ENCODE measurements around the gene DTHD1.

The DTHD1 gene

DNA sequence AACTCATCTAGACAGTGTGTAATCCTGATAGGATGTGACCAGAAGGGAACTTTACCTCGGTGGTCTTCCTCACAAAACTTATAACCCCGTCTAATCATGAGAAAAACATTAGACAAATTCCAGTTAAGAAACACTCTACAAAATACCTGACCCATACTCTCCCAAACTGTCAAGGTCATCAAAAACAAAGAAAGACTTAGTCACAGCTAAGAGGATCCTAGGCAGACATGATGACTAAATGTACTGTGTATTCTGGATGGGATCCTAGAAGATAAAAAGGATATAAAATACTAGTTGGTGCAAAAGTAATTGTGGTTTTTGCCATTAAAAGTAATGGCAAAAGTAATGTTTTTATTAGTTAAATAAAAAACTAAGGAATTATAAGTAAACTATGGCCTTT is 81.6 kb downstream of the DTHD1 start:
- WGBS: 66% methylated on average over 2 of the region's 2 CpGs
- Histone ChIP-seq H2BK12ac (ENCODE audit: low read length in 2 of 2) (no peak overlapping the region), H3K4ac (ENCODE audit: low read depth in 1 of 2, low read length in 2 of 2) (no peak overlapping the region), H2BK5ac (ENCODE audit: low read depth, low read length, poor library complexity, severe bottlenecking) (no peak overlapping the region), H3K9ac (ENCODE audit: low read length) (no peak overlapping the region), H3K36me3 (ENCODE audit: control insufficient read depth in 1 of 2, insufficient read depth in 2 of 2, low read depth in 1 of 2, low read length in 2 of 2) (no peaks in the 10 kb centered on the region), H3K23ac (ENCODE audit: low read length in 2 of 2) (no peak overlapping the region), H2AK5ac (ENCODE audit: low read length, severe bottlenecking) (no peak overlapping the region), H3K4me3 (ENCODE audit: insufficient read depth in 1 of 2, low read depth in 1 of 2, low read length in 2 of 2) (no peak overlapping the region), H3K27ac (ENCODE audit: low read length, poor library complexity, severe bottlenecking) (peak overlapping the region; percentile 36), H3K18ac (ENCODE audit: low read depth in 1 of 2, low read length in 2 of 2) (no peak overlapping the region), H4K91ac (ENCODE audit: low read length) (no peak overlapping the region), H2BK120ac (ENCODE audit: low read depth, low read length) (no peak overlapping the region), H3K79me1 (replicated peaks; ENCODE audit: low read length, poor library complexity, severe bottlenecking) (no peaks in the 10 kb centered on the region), H3K27me3 (ENCODE audit: control insufficient read depth in 1 of 2, insufficient read depth in 1 of 2, low read length in 2 of 2) (no peaks in the 10 kb centered on the region), H3K14ac (ENCODE audit: low read length in 2 of 2) (no peak overlapping the region), H2BK15ac (ENCODE audit: low read depth, poor library complexity, severe bottlenecking) (no peak overlapping the region), H3K4me2 (ENCODE audit: low read length, poor library complexity, severe bottlenecking) (no peak overlapping the region), H3K9me3 (ENCODE audit: control insufficient read depth, low read length) (no peaks in the 10 kb centered on the region), H2AFZ (ENCODE audit: low read depth, low read length) (no peak overlapping the region), H3K4me1 (ENCODE audit: control insufficient read depth, insufficient read depth, low read depth, low read length) (no peaks in the 10 kb centered on the region), H4K8ac (ENCODE audit: low read length) (no peak overlapping the region)
- DNase-seq: no peak

DNA sequence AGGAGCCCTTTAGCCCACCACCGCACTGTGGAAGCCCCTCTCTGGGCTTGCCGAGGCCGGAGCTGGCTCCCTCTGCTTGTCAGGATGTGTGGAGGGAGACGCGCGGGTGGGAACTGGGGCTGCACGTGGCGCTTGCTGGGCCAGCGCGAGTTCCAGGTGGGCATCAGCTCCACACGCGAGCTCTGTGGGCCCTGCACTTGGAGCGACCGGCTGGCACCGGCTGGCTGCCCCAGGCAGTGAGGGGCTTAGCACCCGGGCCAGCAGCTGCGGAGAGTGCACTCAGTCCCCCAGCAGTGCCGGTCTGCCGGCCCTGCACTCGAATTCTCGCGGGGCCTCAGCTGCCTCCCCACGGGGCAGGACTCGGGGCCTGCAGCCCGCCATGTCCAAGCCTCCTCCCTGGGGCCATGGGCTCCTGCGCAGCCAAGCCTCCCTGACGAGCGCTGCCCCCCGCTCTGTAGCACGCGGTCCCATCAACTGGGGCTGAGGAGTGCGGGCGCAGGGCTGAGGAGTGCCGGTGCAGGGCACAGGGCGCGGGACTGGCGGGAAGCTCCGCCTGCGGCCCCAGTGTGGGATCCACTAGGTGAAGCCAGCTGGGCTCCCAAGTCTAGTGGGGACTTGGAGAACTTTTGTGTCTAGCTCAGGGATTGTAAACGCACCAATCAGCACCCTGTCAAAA is 93.6 kb downstream of the DTHD1 start:
- WGBS: 90% methylated on average over 37 of the region's 40 CpGs

DNA sequence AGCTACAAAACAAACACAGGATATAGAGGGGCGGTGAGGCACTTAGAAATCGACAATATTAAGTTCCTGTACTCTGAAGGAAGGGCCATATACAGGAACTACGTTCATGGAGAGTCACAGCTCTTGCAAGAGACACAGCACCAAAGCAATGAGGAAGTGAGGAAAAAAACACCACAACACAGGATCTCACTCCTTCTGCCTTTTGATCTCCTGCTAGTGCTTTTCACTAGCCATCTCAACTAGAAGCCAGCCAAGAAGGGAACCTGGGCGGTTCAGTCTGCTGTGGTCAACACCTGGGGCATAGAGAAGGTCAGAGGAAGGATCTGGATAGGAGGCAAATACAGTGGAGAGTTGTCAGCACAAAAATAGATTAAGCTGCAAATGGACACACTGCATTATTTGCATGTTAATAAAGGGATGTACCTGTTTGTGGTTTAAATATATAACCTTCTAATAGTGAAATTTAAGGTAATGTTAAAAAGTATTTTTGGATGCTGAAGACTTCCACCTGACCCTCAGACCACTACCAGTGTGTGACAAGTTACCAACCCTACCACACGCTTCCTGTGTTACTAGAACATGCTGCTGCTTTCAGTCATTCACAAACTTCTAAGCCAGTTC is 104.6 kb downstream of the DTHD1 start:
- Histone ChIP-seq H2BK12ac (ENCODE audit: low read length in 2 of 2) (no peak overlapping the region), H3K79me1 (replicated peaks; ENCODE audit: low read length, poor library complexity, severe bottlenecking) (no peaks in the 10 kb centered on the region), H3K4me2 (ENCODE audit: low read length, poor library complexity, severe bottlenecking) (no peak overlapping the region), H3K9me3 (ENCODE audit: control insufficient read depth, low read length) (no peaks in the 10 kb centered on the region), H3K27ac (ENCODE audit: low read length, poor library complexity, severe bottlenecking) (no peak overlapping the region), H3K4me1 (ENCODE audit: control insufficient read depth, insufficient read depth, low read depth, low read length) (no peaks in the 10 kb centered on the region), H2BK15ac (ENCODE audit: low read depth, poor library complexity, severe bottlenecking) (no peak overlapping the region), H3K18ac (ENCODE audit: low read depth in 1 of 2, low read length in 2 of 2) (no peak overlapping the region), H3K27me3 (ENCODE audit: control insufficient read depth in 1 of 2, insufficient read depth in 1 of 2, low read length in 2 of 2) (peaks cover 0 to 5% of the 10 kb centered on the region in 2 experiments), H2AK5ac (ENCODE audit: low read length, severe bottlenecking) (no peak overlapping the region), H2BK120ac (ENCODE audit: low read depth, low read length) (no peak overlapping the region), H2AFZ (ENCODE audit: low read depth, low read length) (no peak overlapping the region), H4K8ac (ENCODE audit: low read length) (no peak overlapping the region), H2BK5ac (ENCODE audit: low read depth, low read length, poor library complexity, severe bottlenecking) (no peak overlapping the region), H3K9ac (ENCODE audit: low read length) (no peak overlapping the region), H4K91ac (ENCODE audit: low read length) (no peak overlapping the region), H3K14ac (ENCODE audit: low read length in 2 of 2) (no peak overlapping the region), H3K4me3 (ENCODE audit: insufficient read depth in 1 of 2, low read depth in 1 of 2, low read length in 2 of 2) (no peak overlapping the region), H3K4ac (ENCODE audit: low read depth in 1 of 2, low read length in 2 of 2) (no peak overlapping the region), H3K23ac (ENCODE audit: low read length in 2 of 2) (no peak overlapping the region), H3K36me3 (ENCODE audit: control insufficient read depth in 1 of 2, insufficient read depth in 2 of 2, low read depth in 1 of 2, low read length in 2 of 2) (no peaks in the 10 kb centered on the region)
- no peak for DNase-seq
- WGBS: 60% methylated on average over 4 of the region's 5 CpGs

More for the DNA sequence above, 93.6 kb downstream of the DTHD1 start:
- H2AK5ac ChIP-seq (ENCODE audit: low read length, severe bottlenecking): no peak overlapping the region
- H2BK120ac ChIP-seq (ENCODE audit: low read depth, low read length): no peak overlapping the region
- no peak overlapping the region for H3K27ac ChIP-seq (ENCODE audit: low read length, poor library complexity, severe bottlenecking)
- H2BK12ac ChIP-seq (ENCODE audit: low read length in 2 of 2): no peak overlapping the region
- no peak overlapping the region for H3K14ac ChIP-seq (ENCODE audit: low read length in 2 of 2)
- no peak overlapping the region for H4K91ac ChIP-seq (ENCODE audit: low read length)
- H3K27me3 ChIP-seq (ENCODE audit: control insufficient read depth in 1 of 2, insufficient read depth in 1 of 2, low read length in 2 of 2): no peaks in the 10 kb centered on the region
- no peak overlapping the region for H2AFZ ChIP-seq (ENCODE audit: low read depth, low read length)
- peaks cover 1% of the 10 kb centered on the region for H3K4me1 ChIP-seq (ENCODE audit: control insufficient read depth, insufficient read depth, low read depth, low read length)
- no peak overlapping the region for H3K23ac ChIP-seq (ENCODE audit: low read length in 2 of 2)
- H3K18ac ChIP-seq (ENCODE audit: low read depth in 1 of 2, low read length in 2 of 2): no peak overlapping the region
- no peaks in the 10 kb centered on the region for H3K36me3 ChIP-seq (ENCODE audit: control insufficient read depth in 1 of 2, insufficient read depth in 2 of 2, low read depth in 1 of 2, low read length in 2 of 2)
- H2BK5ac ChIP-seq (ENCODE audit: low read depth, low read length, poor library complexity, severe bottlenecking): no peak overlapping the region
- no peak overlapping the region for H2BK15ac ChIP-seq (ENCODE audit: low read depth, poor library complexity, severe bottlenecking)
- DNase-seq: no peak
- no peak overlapping the region for H3K9ac ChIP-seq (ENCODE audit: low read length)
- no peak overlapping the region for H3K4ac ChIP-seq (ENCODE audit: low read depth in 1 of 2, low read length in 2 of 2)
- H3K4me2 ChIP-seq (ENCODE audit: low read length, poor library complexity, severe bottlenecking): no peak overlapping the region
- H4K8ac ChIP-seq (ENCODE audit: low read length): no peak overlapping the region
- no peaks in the 10 kb centered on the region for H3K79me1 ChIP-seq (replicated peaks; ENCODE audit: low read length, poor library complexity, severe bottlenecking)
- H3K9me3 ChIP-seq (ENCODE audit: control insufficient read depth, low read length): peaks cover 8% of the 10 kb centered on the region
- H3K4me3 ChIP-seq (ENCODE audit: insufficient read depth in 1 of 2, low read depth in 1 of 2, low read length in 2 of 2): peak overlapping the region in 1 of 2 experiments; percentile 22

DNA sequence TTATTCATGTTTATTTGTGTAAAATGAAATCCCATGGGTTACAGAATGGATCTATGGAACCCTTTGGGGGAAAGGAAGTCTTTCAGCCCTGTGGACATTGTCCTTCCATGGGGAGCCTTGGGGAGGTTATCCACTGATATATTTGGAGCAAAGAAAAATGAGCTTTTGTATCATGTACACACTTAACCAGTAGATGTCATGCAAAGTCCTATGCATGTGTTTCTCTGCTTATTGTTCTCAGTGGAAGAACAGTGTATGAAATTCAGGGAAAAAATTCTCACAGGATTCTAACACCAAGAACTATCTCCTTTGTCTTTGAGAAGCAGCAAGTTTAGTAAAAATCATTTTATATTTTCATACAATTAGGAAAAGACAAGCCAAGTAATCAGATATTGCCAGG is 105.3 kb downstream of the DTHD1 start:
- H2BK5ac ChIP-seq (ENCODE audit: low read depth, low read length, poor library complexity, severe bottlenecking): no peak overlapping the region
- H2BK15ac ChIP-seq (ENCODE audit: low read depth, poor library complexity, severe bottlenecking): no peak overlapping the region
- H4K8ac ChIP-seq (ENCODE audit: low read length): no peak overlapping the region
- H3K79me1 ChIP-seq (replicated peaks; ENCODE audit: low read length, poor library complexity, severe bottlenecking): no peaks in the 10 kb centered on the region
- no peak overlapping the region for H3K4me3 ChIP-seq (ENCODE audit: insufficient read depth in 1 of 2, low read depth in 1 of 2, low read length in 2 of 2)
- H2BK12ac ChIP-seq (ENCODE audit: low read length in 2 of 2): no peak overlapping the region
- no peak overlapping the region for H3K4ac ChIP-seq (ENCODE audit: low read depth in 1 of 2, low read length in 2 of 2)
- no peak overlapping the region for H4K91ac ChIP-seq (ENCODE audit: low read length)
- H3K9me3 ChIP-seq (ENCODE audit: control insufficient read depth, low read length): no peaks in the 10 kb centered on the region
- H3K9ac ChIP-seq (ENCODE audit: low read length): no peak overlapping the region
- H2AK5ac ChIP-seq (ENCODE audit: low read length, severe bottlenecking): no peak overlapping the region
- H3K14ac ChIP-seq (ENCODE audit: low read length in 2 of 2): no peak overlapping the region
- H3K4me1 ChIP-seq (ENCODE audit: control insufficient read depth, insufficient read depth, low read depth, low read length): no peaks in the 10 kb centered on the region
- peaks cover 0 to 5% of the 10 kb centered on the region in 2 experiments for H3K27me3 ChIP-seq (ENCODE audit: control insufficient read depth in 1 of 2, insufficient read depth in 1 of 2, low read length in 2 of 2)
- DNase-seq: no peak
- H3K27ac ChIP-seq (ENCODE audit: low read length, poor library complexity, severe bottlenecking): no peak overlapping the region
- H2AFZ ChIP-seq (ENCODE audit: low read depth, low read length): no peak overlapping the region
- no peak overlapping the region for H2BK120ac ChIP-seq (ENCODE audit: low read depth, low read length)
- no peak overlapping the region for H3K18ac ChIP-seq (ENCODE audit: low read depth in 1 of 2, low read length in 2 of 2)
- no peak overlapping the region for H3K4me2 ChIP-seq (ENCODE audit: low read length, poor library complexity, severe bottlenecking)
- no peaks in the 10 kb centered on the region for H3K36me3 ChIP-seq (ENCODE audit: control insufficient read depth in 1 of 2, insufficient read depth in 2 of 2, low read depth in 1 of 2, low read length in 2 of 2)
- no peak overlapping the region for H3K23ac ChIP-seq (ENCODE audit: low read length in 2 of 2)
